K562 (cell line): ENCODE results near the gene ZNF81. TPM values are rescaled to one million over a fixed set of nuclear protein-coding genes. Genes with fewer than 3 reads are reported as not detected.
"Not testable (repeated sequence)": the region's sequence is repeated elsewhere in the genome, so short reads cannot be mapped to it uniquely, and the experiment has no call there.

Experiments
- ATAC-seq: fragments of 200-7000 bp; cut with Tn5 transposase; 3 replicates; pipeline ENCODE4 v1.9.1; 2020; ENCODE audit warnings: moderate library complexity
- BruUV-seq: library from RNA; stranded (reverse); fragments of 400-500 nt; replicated peaks from 2 replicates; lab custom pipeline; 2021; lab: Mats Ljungman, UMichigan
- CTCF ChIA-PET: fragments of 300-600 bp; formaldehyde crosslinking; extraction: SDS; loops from one replicate; lab custom pipeline; 2021; ENCODE audit warnings: low intra/inter-chr PET ratio; lab: Yijun Ruan, JAX
- POLR2A ChIA-PET: fragments of 300-600, 350-650 bp; sonication (Branson Sonifier 250); formaldehyde crosslinking; extraction: SDS; loops from one replicate; lab custom pipeline; 2021; ENCODE audit warnings: antibody characterized with exemption, inconsistent platforms; lab: Yijun Ruan, JAX
- DNase-seq, 4 experiments: peaks; one replicate each; pipeline versions ENCODE4 v3.0.0 to v3.0.0-alpha.2; 2011 to 2018; ENCODE audit warnings: low spot score in 3 of 4, mixed read lengths in 3 of 4; ENCODE audit errors: extremely low read depth in 1 of 4
- FAIRE-seq: peaks from 2 replicates; lab custom pipeline; 2011; peaks lifted over from hg19 to GRCh38; lab: Jason Lieb, UNC
- H2AFZ ChIP-seq: 2 replicates; pipeline ENCODE4 v1.6.0; 2011; ENCODE audit warnings: low read depth, low read length, control low read depth, inconsistent platforms
- H3K27ac ChIP-seq: fragments of 200-600 bp; 3 replicates; pipeline ENCODE4 v1.8.0; 2011; ENCODE audit warnings: low read depth, mild to moderate bottlenecking, control low read depth, inconsistent platforms, low read length, moderate library complexity, mixed read lengths; ENCODE audit errors: extremely low read depth
- H3K27me3 ChIP-seq, 2 experiments: fragments of 300-600 bp in 1 of 2; 2 replicates in 1 of 2; 3 replicates in 1 of 2; pipeline versions ENCODE4 v1.6.0 to v1.8.0; 2011; ENCODE audit warnings: inconsistent platforms in 2 of 2, low read length in 2 of 2, mild to moderate bottlenecking in 1 of 2, mixed read lengths in 1 of 2, moderate library complexity in 1 of 2; ENCODE audit not compliant: control insufficient read depth in 2 of 2, insufficient read depth in 2 of 2
- H3K36me3 ChIP-seq: fragments of 300-600 bp; 3 replicates; pipeline ENCODE4 v1.8.0; 2011; ENCODE audit warnings: mild to moderate bottlenecking, low read length, inconsistent platforms; ENCODE audit not compliant: control insufficient read depth, insufficient read depth
- H3K4me1 ChIP-seq, 2 experiments: fragments of 200-600 bp in 1 of 2; replicated peaks in 1 of 2; 2 replicates in 1 of 2; 3 replicates in 1 of 2; pipeline versions ENCODE4 v1.5.1 to v1.8.0; 2011; ENCODE audit warnings: inconsistent platforms in 2 of 2, low read length in 2 of 2, mild to moderate bottlenecking in 1 of 2, mixed read lengths in 1 of 2, moderate library complexity in 1 of 2; ENCODE audit not compliant: control insufficient read depth in 2 of 2, insufficient read depth in 2 of 2
- H3K4me2 ChIP-seq: 2 replicates; pipeline ENCODE4 v1.6.1; 2011; ENCODE audit warnings: low read length, control low read depth, inconsistent platforms, mixed read lengths; ENCODE audit not compliant: insufficient read depth
- H3K4me3 ChIP-seq: fragments of 200-600 bp; sonication (generic), shearing (Covaris generic); 2 replicates; pipeline ENCODE4 v1.5.1; 2016; ENCODE audit warnings: control low read depth, inconsistent platforms
- H3K79me2 ChIP-seq: fragments of 200-600 bp; 3 replicates; pipeline ENCODE4 v1.8.0; 2011; ENCODE audit warnings: low read length, inconsistent platforms; ENCODE audit not compliant: control insufficient read depth, insufficient read depth
- H3K9ac ChIP-seq, 2 experiments: 2 replicates each; pipeline versions ENCODE4 v1.6.0 to v1.6.1; 2011; ENCODE audit warnings: low read depth in 2 of 2, low read length in 2 of 2, control low read depth in 1 of 2, inconsistent platforms in 1 of 2, mild to moderate bottlenecking in 1 of 2, mixed read lengths in 1 of 2; ENCODE audit not compliant: insufficient read depth in 1 of 2
- H3K9me1 ChIP-seq: one replicate; pipeline ENCODE4 v1.6.0; 2011; ENCODE audit warnings: inconsistent platforms, mild to moderate bottlenecking, low read length, moderate library complexity; ENCODE audit not compliant: control insufficient read depth, insufficient read depth
- H3K9me3 ChIP-seq: replicated peaks from 2 replicates; pipeline ENCODE4 v1.5.1; 2011; ENCODE audit warnings: low read depth, low read length, inconsistent platforms; ENCODE audit not compliant: control insufficient read depth, insufficient read depth
- H4K20me1 ChIP-seq: replicated peaks from 2 replicates; pipeline ENCODE4 v1.6.1; 2011; ENCODE audit warnings: low read length, inconsistent platforms, mixed read lengths; ENCODE audit not compliant: control insufficient read depth, insufficient read depth
- ESRRA ChIP-seq: fragments of 450-650 bp; IDR thresholded peaks from 2 replicates; pipeline ENCODE4 v1.6.1; 2014; ENCODE audit warnings: low read depth, mild to moderate bottlenecking, moderate library complexity, borderline replicate concordance
- SAFB ChIP-seq: fragments of 200-400 bp; formaldehyde crosslinking; IDR thresholded peaks from 2 replicates; pipeline ENCODE4 v1.6.1; 2017; ENCODE audit warnings: low read depth, low read length, borderline replicate concordance
- ZNF311 ChIP-seq: fragments of 250-450 bp; sonication (Bioruptor Pico); IDR thresholded peaks from 2 replicates; pipeline ENCODE4 v1.4.0; 2020; ENCODE audit warnings: mild to moderate bottlenecking, moderate library complexity
- WGBS: fragments of 100-300 bp; shearing (Covaris generic); methylation state at CpG from one replicate; pipeline ENCODE4 v1.1.6; 2016; ENCODE audit warnings: low coverage, mixed read lengths; ENCODE audit not compliant: insufficient coverage; ENCODE audit errors: missing lambda C conversion rate; 5-methylcytosine and 5-hydroxymethylcytosine counted together
- in situ Hi-C: fragments of 300-500 bp; cut with MboI; formaldehyde crosslinking; loops from 4 replicates; pipeline ENCODE4 v1.15.0; 2018; ENCODE audit warnings: inconsistent platforms, mixed read lengths
- intact Hi-C: fragments of 100-400 bp; cut with micrococcal nuclease; formaldehyde crosslinking; loops from 2 replicates; pipeline ENCODE4 v1.14.2; 2022
- polyA plus RNA-seq, 8 experiments: library from polyadenylated mRNA; depleted of rRNA in 4 of 8; stranded (reverse) in 5 of 8; unstranded in 3 of 8; fragments of >200 nt; fragmentation: Nextera tagmentation in 2 of 8; fragmentation: Illumina TruSeq in 1 of 8; extraction: Ambion mirVana in 2 of 8; extraction: Trizol in 1 of 8; gene quantifications; 2 replicates each; pipeline versions ENCODE4 v1.2.1 to v1.2.3, GENCODE V29; 2011 to 2014; ENCODE audit warnings: inconsistent platforms in 1 of 8, missing spikeins in 1 of 8
- total RNA-seq, 7 experiments: library from RNA; depleted of rRNA in 6 of 7; stranded (reverse); fragments of >200 nt in 6 of 7; fragmentation: Illumina TruSeq in 2 of 7; extraction: Trizol in 2 of 7; gene quantifications; 2 replicates each; pipeline versions ENCODE4 v1.2.1 to v1.2.3, GENCODE V29; 2011 to 2021; ENCODE audit warnings: low replicate concordance in 1 of 7

The ZNF81 gene
- total and polyA plus RNA-seq, 9 of the 15 experiments (the other 6 are each of a cell fraction or from before 2014, with no cell fraction given), result 2.4 to 9.6 (median 4.9) TPM

GRCh38 chrX:47960406-47960805 lies 123.7 kb downstream of the ZNF81 start (continued):
- TF ChIP-seq ZNF311 (no peak), SAFB (no peak)
- TF ChIP-seq, all 486 proteins: peak for 0

- FAIRE-seq, intact Hi-C loops: not testable (repeated sequence)
These were observed 125.1 kb downstream of the ZNF81 start for GRCh38 chrX:47961830-47962229.

GRCh38 chrX:47965526-47965925 lies 128.8 kb downstream of the ZNF81 start:
- ATAC-seq, H3K4me3 ChIP-seq, H3K4me2 ChIP-seq, H4K20me1 ChIP-seq, H3K36me3 ChIP-seq, in situ Hi-C loops, H3K9me3 ChIP-seq, H3K27me3 ChIP-seq, BruUV-seq, CTCF ChIA-PET, H3K9ac ChIP-seq, H3K9me1 ChIP-seq, POLR2A ChIA-PET, DNase-seq, intact Hi-C loops, FAIRE-seq, H3K27ac ChIP-seq, H2AFZ ChIP-seq, H3K4me1 ChIP-seq, H3K79me2 ChIP-seq: not testable (repeated sequence)
- 12% methylated on average over 7 of the region's 14 CpGs for whole genome bisulfite sequencing

More at GRCh38 chrX:47961830-47962229, 125.1 kb downstream of the ZNF81 start:
- H3K4me2 ChIP-seq, H3K27ac ChIP-seq, BruUV-seq, ATAC-seq, H3K27me3 ChIP-seq, DNase-seq, POLR2A ChIA-PET, H3K4me1 ChIP-seq, H3K79me2 ChIP-seq, H3K9me1 ChIP-seq, H3K36me3 ChIP-seq, H3K9me3 ChIP-seq, H3K9ac ChIP-seq, CTCF ChIA-PET, H4K20me1 ChIP-seq, H3K4me3 ChIP-seq, in situ Hi-C loops, H2AFZ ChIP-seq: not testable (repeated sequence)
- WGBS, result 19% methylated on average over 4 of the region's 6 CpGs
- peak; percentile 61 for TF ChIP-seq ESRRA

Other genes starting within 250 kb of the ZNF81 start
- 0.18 TPM in 1 of 2 replicates, not detected in the other for gene SYN1, start 217.0 kb upstream of the ZNF81 start, total RNA-seq (2014; rRNA removed)
- 0.10 and 0.15 TPM in 2 replicates for gene SYN1, start 217.0 kb upstream of the ZNF81 start, total RNA-seq (2014; rRNA removed; fragmentation: Illumina TruSeq; extraction: Trizol)
- gene SYN1, start 217.0 kb upstream of the ZNF81 start, total RNA-seq (2015; rRNA removed; fragmentation: Illumina TruSeq; extraction: Trizol), result not detected in 2 replicates
- gene SYN1, start 217.0 kb upstream of the ZNF81 start, total RNA-seq (2021), result 0.24 and 0.38 TPM in 2 replicates
- 0.01 and 0.12 TPM in 2 replicates for gene SYN1, start 217.0 kb upstream of the ZNF81 start, polyA plus RNA-seq (2011; rRNA removed)
- 0.14 and 0.28 TPM in 2 replicates for gene SYN1, start 217.0 kb upstream of the ZNF81 start, polyA plus RNA-seq (2014; fragmentation: Illumina TruSeq; extraction: Trizol)
- under 1 TPM in 1 of 2 experiments, not detected in 1; 0.07 TPM for gene SYN1, start 217.0 kb upstream of the ZNF81 start, polyA plus RNA-seq (2014; fragmentation: Nextera tagmentation; extraction: Ambion mirVana)
- gene SYN1, start 217.0 kb upstream of the ZNF81 start, polyA plus RNA-seq (2014; rRNA removed), result 0.24 TPM in 1 of 2 replicates, not detected in the other
- 0.41 and 2.1 TPM in 2 replicates for gene CFP, start 207.0 kb upstream of the ZNF81 start, total RNA-seq (2014; rRNA removed)
- gene CFP, start 207.0 kb upstream of the ZNF81 start, total RNA-seq (2014; rRNA removed; fragmentation: Illumina TruSeq; extraction: Trizol), result 0.26 and 0.55 TPM in 2 replicates
- gene CFP, start 207.0 kb upstream of the ZNF81 start, total RNA-seq (2015; rRNA removed; fragmentation: Illumina TruSeq; extraction: Trizol), result 1.1 and 1.5 TPM in 2 replicates
- gene CFP, start 207.0 kb upstream of the ZNF81 start, total RNA-seq (2021), result 0.89 and 2.0 TPM in 2 replicates
- gene CFP, start 207.0 kb upstream of the ZNF81 start, polyA plus RNA-seq (2011; rRNA removed), result 0.28 and 0.93 TPM in 2 replicates
- 0.79 and 1.2 TPM in 2 replicates for gene CFP, start 207.0 kb upstream of the ZNF81 start, polyA plus RNA-seq (2014; fragmentation: Illumina TruSeq; extraction: Trizol)
- gene CFP, start 207.0 kb upstream of the ZNF81 start, polyA plus RNA-seq (2014; fragmentation: Nextera tagmentation; extraction: Ambion mirVana), result under 1 TPM; 0.18 to 0.28 TPM
- gene CFP, start 207.0 kb upstream of the ZNF81 start, polyA plus RNA-seq (2014; rRNA removed), result 1.2 and 2.0 TPM in 2 replicates
- gene ELK1, start 186.3 kb upstream of the ZNF81 start, total RNA-seq (2014; rRNA removed), result 37.8 and 47.8 TPM in 2 replicates
- gene ELK1, start 186.3 kb upstream of the ZNF81 start, total RNA-seq (2014; rRNA removed; fragmentation: Illumina TruSeq; extraction: Trizol), result 23.6 and 24.5 TPM in 2 replicates
- gene ELK1, start 186.3 kb upstream of the ZNF81 start, total RNA-seq (2015; rRNA removed; fragmentation: Illumina TruSeq; extraction: Trizol), result 21.2 and 21.6 TPM in 2 replicates
- gene ELK1, start 186.3 kb upstream of the ZNF81 start, total RNA-seq (2021), result 62.5 and 74.9 TPM in 2 replicates
- gene ELK1, start 186.3 kb upstream of the ZNF81 start, polyA plus RNA-seq (2011; rRNA removed), result 26.5 and 29.5 TPM in 2 replicates
- 49.6 and 65.2 TPM in 2 replicates for gene ELK1, start 186.3 kb upstream of the ZNF81 start, polyA plus RNA-seq (2014; fragmentation: Illumina TruSeq; extraction: Trizol)
- gene ELK1, start 186.3 kb upstream of the ZNF81 start, polyA plus RNA-seq (2014; fragmentation: Nextera tagmentation; extraction: Ambion mirVana), result 1 to 10 TPM; 4.4 to 4.6 TPM
- 30.0 and 30.1 TPM in 2 replicates for gene ELK1, start 186.3 kb upstream of the ZNF81 start, polyA plus RNA-seq (2014; rRNA removed)
- gene UXT, start 177.7 kb upstream of the ZNF81 start, total RNA-seq (2014; rRNA removed), result 201 and 206 TPM in 2 replicates
- gene UXT, start 177.7 kb upstream of the ZNF81 start, total RNA-seq (2014; rRNA removed; fragmentation: Illumina TruSeq; extraction: Trizol), result 199 and 204 TPM in 2 replicates
- gene UXT, start 177.7 kb upstream of the ZNF81 start, total RNA-seq (2015; rRNA removed; fragmentation: Illumina TruSeq; extraction: Trizol), result 184 and 206 TPM in 2 replicates
- gene UXT, start 177.7 kb upstream of the ZNF81 start, total RNA-seq (2021), result 181 and 185 TPM in 2 replicates
- 260 and 275 TPM in 2 replicates for gene UXT, start 177.7 kb upstream of the ZNF81 start, polyA plus RNA-seq (2011; rRNA removed)
- gene UXT, start 177.7 kb upstream of the ZNF81 start, polyA plus RNA-seq (2014; fragmentation: Illumina TruSeq; extraction: Trizol), result 279 and 300 TPM in 2 replicates
- 100 to 1,000 TPM; 141 to 167 TPM for gene UXT, start 177.7 kb upstream of the ZNF81 start, polyA plus RNA-seq (2014; fragmentation: Nextera tagmentation; extraction: Ambion mirVana)
- gene UXT, start 177.7 kb upstream of the ZNF81 start, polyA plus RNA-seq (2014; rRNA removed), result 265 and 285 TPM in 2 replicates
- gene ZNF182, start 167.1 kb downstream of the ZNF81 start, total RNA-seq (2014; rRNA removed), result 1.7 and 1.9 TPM in 2 replicates
- gene ZNF182, start 167.1 kb downstream of the ZNF81 start, total RNA-seq (2014; rRNA removed; fragmentation: Illumina TruSeq; extraction: Trizol), result 4.7 and 4.8 TPM in 2 replicates
- 4.0 and 5.0 TPM in 2 replicates for gene ZNF182, start 167.1 kb downstream of the ZNF81 start, total RNA-seq (2015; rRNA removed; fragmentation: Illumina TruSeq; extraction: Trizol)
- gene ZNF182, start 167.1 kb downstream of the ZNF81 start, total RNA-seq (2021), result 2.8 and 3.5 TPM in 2 replicates
- 4.6 and 5.1 TPM in 2 replicates for gene ZNF182, start 167.1 kb downstream of the ZNF81 start, polyA plus RNA-seq (2011; rRNA removed)
- 4.0 and 4.3 TPM in 2 replicates for gene ZNF182, start 167.1 kb downstream of the ZNF81 start, polyA plus RNA-seq (2014; fragmentation: Illumina TruSeq; extraction: Trizol)
- 1 to 10 TPM in 1 of 2 experiments, under 1 TPM in 1; 0.59 to 1.4 TPM for gene ZNF182, start 167.1 kb downstream of the ZNF81 start, polyA plus RNA-seq (2014; fragmentation: Nextera tagmentation; extraction: Ambion mirVana)
- 2.8 and 3.9 TPM in 2 replicates for gene ZNF182, start 167.1 kb downstream of the ZNF81 start, polyA plus RNA-seq (2014; rRNA removed)
- gene SPACA5, start 170.1 kb downstream of the ZNF81 start, total RNA-seq (2014; rRNA removed), result not detected in 2 replicates
- gene SPACA5, start 170.1 kb downstream of the ZNF81 start, total RNA-seq (2014; rRNA removed; fragmentation: Illumina TruSeq; extraction: Trizol), result not detected in 2 replicates
- gene SPACA5, start 170.1 kb downstream of the ZNF81 start, total RNA-seq (2015; rRNA removed; fragmentation: Illumina TruSeq; extraction: Trizol), result not detected in 2 replicates
- gene SPACA5, start 170.1 kb downstream of the ZNF81 start, total RNA-seq (2021), result not detected in 2 replicates
- not detected in 2 replicates for gene SPACA5, start 170.1 kb downstream of the ZNF81 start, polyA plus RNA-seq (2011; rRNA removed)
- not detected in 2 replicates for gene SPACA5, start 170.1 kb downstream of the ZNF81 start, polyA plus RNA-seq (2014; fragmentation: Illumina TruSeq; extraction: Trizol)
- not detected for gene SPACA5, start 170.1 kb downstream of the ZNF81 start, polyA plus RNA-seq (2014; fragmentation: Nextera tagmentation; extraction: Ambion mirVana)
- gene SPACA5, start 170.1 kb downstream of the ZNF81 start, polyA plus RNA-seq (2014; rRNA removed), result not detected in 2 replicates
- 0.14 and 0.20 TPM in 2 replicates for gene ZNF630, start 234.7 kb downstream of the ZNF81 start, total RNA-seq (2014; rRNA removed)
- 0.41 and 0.55 TPM in 2 replicates for gene ZNF630, start 234.7 kb downstream of the ZNF81 start, total RNA-seq (2014; rRNA removed; fragmentation: Illumina TruSeq; extraction: Trizol)
- gene ZNF630, start 234.7 kb downstream of the ZNF81 start, total RNA-seq (2015; rRNA removed; fragmentation: Illumina TruSeq; extraction: Trizol), result 0.45 and 1.1 TPM in 2 replicates
- gene ZNF630, start 234.7 kb downstream of the ZNF81 start, total RNA-seq (2021), result 0.27 and 0.29 TPM in 2 replicates
- 0.06 and 0.60 TPM in 2 replicates for gene ZNF630, start 234.7 kb downstream of the ZNF81 start, polyA plus RNA-seq (2011; rRNA removed)
- 0.35 and 0.67 TPM in 2 replicates for gene ZNF630, start 234.7 kb downstream of the ZNF81 start, polyA plus RNA-seq (2014; fragmentation: Illumina TruSeq; extraction: Trizol)
- gene ZNF630, start 234.7 kb downstream of the ZNF81 start, polyA plus RNA-seq (2014; fragmentation: Nextera tagmentation; extraction: Ambion mirVana), result under 1 TPM; 0.17 to 0.34 TPM
- gene ZNF630, start 234.7 kb downstream of the ZNF81 start, polyA plus RNA-seq (2014; rRNA removed), result 0.18 and 0.37 TPM in 2 replicates